HepG2 (cell line): ENCODE data around the gene TSPAN8. TPM values are rescaled to one million over a fixed set of nuclear protein-coding genes. Genes with fewer than 3 reads are reported as not detected.

Experiments used
- ESRRA ChIP-seq: sonication (generic); formaldehyde crosslinking; IDR thresholded peaks from 2 replicates; pipeline ENCODE4 v1.5.1; 2020; ENCODE audit warnings: mild to moderate bottlenecking, low read depth, missing genetic modification reagents
- HBP1 ChIP-seq: IDR thresholded peaks from 2 replicates; pipeline ENCODE4 v1.6.1; 2016; ENCODE audit warnings: low read depth, control low read depth
- HNRNPH1 ChIP-seq: fragments of 200-400 bp; formaldehyde crosslinking; optimal IDR thresholded peaks from 2 replicates; pipeline ENCODE3; 2017; ENCODE audit warnings: mild to moderate bottlenecking, low read depth, low read length
- HOMEZ ChIP-seq: IDR thresholded peaks from 2 replicates; pipeline ENCODE4 v1.6.1; 2016; ENCODE audit warnings: low read depth
- MED8 ChIP-seq: sonication (generic); formaldehyde crosslinking; IDR thresholded peaks from 2 replicates; pipeline ENCODE4 v1.8.1; 2023; ENCODE audit warnings: mild to moderate bottlenecking, missing genetic modification reagents; ENCODE audit not compliant: insufficient replicate concordance
- MTA3 ChIP-seq: sonication (generic); formaldehyde crosslinking; IDR thresholded peaks from 2 replicates; pipeline ENCODE4 v1.4.0; 2020; ENCODE audit warnings: missing genetic modification reagents
- NFIB ChIP-seq: sonication (generic); formaldehyde crosslinking; IDR thresholded peaks from 2 replicates; pipeline ENCODE4 v1.9.0; 2021; ENCODE audit warnings: missing genetic modification reagents, mild to moderate bottlenecking, borderline replicate concordance
- PHF21A ChIP-seq: sonication (generic); formaldehyde crosslinking; IDR thresholded peaks from 2 replicates; pipeline ENCODE4 v1.5.0; 2020; ENCODE audit warnings: mild to moderate bottlenecking, missing genetic modification reagents
- PRPF4 ChIP-seq: fragments of 200-400 bp; formaldehyde crosslinking; IDR thresholded peaks from 2 replicates; pipeline ENCODE4 v1.6.1; 2016; ENCODE audit warnings: low read length, low read depth; ENCODE audit not compliant: poor library complexity, severe bottlenecking
- SP5 ChIP-seq: IDR thresholded peaks from 2 replicates; pipeline ENCODE4 v1.6.1; 2016; ENCODE audit warnings: low read depth, borderline replicate concordance
- SRSF4 ChIP-seq: fragments of 200-400 bp; formaldehyde crosslinking; IDR thresholded peaks from one replicate; pipeline ENCODE4 v1.6.1; 2018; ENCODE audit warnings: mild to moderate bottlenecking, low read depth, low read length, moderate library complexity; ENCODE audit not compliant: poor library complexity, severe bottlenecking
- SRSF9 ChIP-seq: fragments of 200-400 bp; formaldehyde crosslinking; IDR thresholded peaks from 2 replicates; pipeline ENCODE4 v1.6.1; 2018; ENCODE audit warnings: borderline replicate concordance, mild to moderate bottlenecking, low read depth, low read length; ENCODE audit not compliant: insufficient read depth, poor library complexity, severe bottlenecking
- ZBTB33 ChIP-seq: sonication (generic); formaldehyde crosslinking; IDR thresholded peaks from 2 replicates; pipeline ENCODE4 v1.4.0; 2020; ENCODE audit warnings: missing genetic modification reagents
- ZNF329 ChIP-seq: sonication (generic); formaldehyde crosslinking; IDR thresholded peaks from 2 replicates; pipeline ENCODE4 v1.9.0; 2021; ENCODE audit warnings: low read depth, mild to moderate bottlenecking, missing genetic modification reagents
- ZNF33B ChIP-seq: sonication (generic); formaldehyde crosslinking; IDR thresholded peaks from 2 replicates; pipeline ENCODE4 v1.5.1; 2020; ENCODE audit warnings: mild to moderate bottlenecking, missing genetic modification reagents
- ZNF460 ChIP-seq: sonication (generic); formaldehyde crosslinking; IDR thresholded peaks from 2 replicates; pipeline ENCODE4 v1.5.1; 2020; ENCODE audit warnings: missing genetic modification reagents, mild to moderate bottlenecking, borderline replicate concordance
- ZNF724P ChIP-seq: sonication (generic); formaldehyde crosslinking; IDR thresholded peaks from 2 replicates; pipeline ENCODE4 v1.8.0; 2022; ENCODE audit warnings: missing genetic modification reagents, borderline replicate concordance
- polyA plus RNA-seq, 8 experiments: library from polyadenylated mRNA; depleted of rRNA in 3 of 8; stranded (reverse) in 7 of 8; unstranded in 1 of 8; fragments of >200 nt; fragmentation: Illumina TruSeq in 4 of 8; extraction: Trizol in 4 of 8; gene quantifications; 2 replicates each; pipeline versions ENCODE4 v1.2.1 to v1.2.3, GENCODE V29; 2011 to 2016; ENCODE audit warnings: low read depth in 4 of 8, missing spikeins in 1 of 8, mixed read lengths in 1 of 8; ENCODE audit not compliant: insufficient read depth in 1 of 8
- total RNA-seq, 5 experiments: library from RNA; depleted of rRNA; stranded (reverse); fragments of >200 nt; fragmentation: Illumina TruSeq; extraction: Trizol; gene quantifications; 2 replicates each; pipeline ENCODE4 v1.2.3, GENCODE V29; 2016; ENCODE audit warnings: low read depth in 1 of 5
- TF ChIP-seq, protein P1 (sequence below): sonication (generic); formaldehyde crosslinking; IDR thresholded peaks from 2 replicates; pipeline ENCODE4 v1.5.0; 2020; ENCODE audit warnings: missing genetic modification reagents
- TF ChIP-seq, protein P2 (sequence below): sonication (generic); formaldehyde crosslinking; IDR thresholded peaks from 2 replicates; pipeline ENCODE4 v1.4.0; 2020; ENCODE audit warnings: missing genetic modification reagents
- TF ChIP-seq, protein P3 (sequence below): sonication (generic); formaldehyde crosslinking; IDR thresholded peaks from 2 replicates; pipeline ENCODE4 v1.4.0; 2020; ENCODE audit warnings: missing genetic modification reagents

Gene TSPAN8
- total and polyA plus RNA-seq, 2 of the 13 experiments (the other 11 are each of a cell fraction or from before 2014, with no cell fraction given): 3.4 to 3.9 TPM

- TF ChIP-seq, protein P1, sequence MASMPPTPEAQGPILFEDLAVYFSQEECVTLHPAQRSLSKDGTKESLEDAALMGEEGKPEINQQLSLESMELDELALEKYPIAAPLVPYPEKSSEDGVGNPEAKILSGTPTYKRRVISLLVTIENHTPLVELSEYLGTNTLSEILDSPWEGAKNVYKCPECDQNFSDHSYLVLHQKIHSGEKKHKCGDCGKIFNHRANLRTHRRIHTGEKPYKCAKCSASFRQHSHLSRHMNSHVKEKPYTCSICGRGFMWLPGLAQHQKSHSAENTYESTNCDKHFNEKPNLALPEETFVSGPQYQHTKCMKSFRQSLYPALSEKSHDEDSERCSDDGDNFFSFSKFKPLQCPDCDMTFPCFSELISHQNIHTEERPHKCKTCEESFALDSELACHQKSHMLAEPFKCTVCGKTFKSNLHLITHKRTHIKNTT (CRISPR knock-in tag): no peak
- TF ChIP-seq SP5 (CRISPR knock-in tag) (peak; percentile 24; the same call in 1 of the 2 replicates), HOMEZ (CRISPR knock-in tag) (peak; percentile 89), ZNF33B (CRISPR knock-in tag) (no peak), ZNF329 (CRISPR knock-in tag) (no peak), SRSF4 (no peak), HNRNPH1 (no peak), ZNF724P (CRISPR knock-in tag) (no peak), ZNF460 (CRISPR knock-in tag) (no peak), PRPF4 (no peak), HBP1 (CRISPR knock-in tag) (no peak), MTA3 (CRISPR knock-in tag) (no peak), PHF21A (no peak), ZBTB33 (CRISPR knock-in tag) (no peak), MED8 (CRISPR knock-in tag) (no peak), SRSF9 (no peak), ESRRA (CRISPR knock-in tag) (no peak), NFIB (CRISPR knock-in tag) (no peak)
- TF ChIP-seq, protein P2, sequence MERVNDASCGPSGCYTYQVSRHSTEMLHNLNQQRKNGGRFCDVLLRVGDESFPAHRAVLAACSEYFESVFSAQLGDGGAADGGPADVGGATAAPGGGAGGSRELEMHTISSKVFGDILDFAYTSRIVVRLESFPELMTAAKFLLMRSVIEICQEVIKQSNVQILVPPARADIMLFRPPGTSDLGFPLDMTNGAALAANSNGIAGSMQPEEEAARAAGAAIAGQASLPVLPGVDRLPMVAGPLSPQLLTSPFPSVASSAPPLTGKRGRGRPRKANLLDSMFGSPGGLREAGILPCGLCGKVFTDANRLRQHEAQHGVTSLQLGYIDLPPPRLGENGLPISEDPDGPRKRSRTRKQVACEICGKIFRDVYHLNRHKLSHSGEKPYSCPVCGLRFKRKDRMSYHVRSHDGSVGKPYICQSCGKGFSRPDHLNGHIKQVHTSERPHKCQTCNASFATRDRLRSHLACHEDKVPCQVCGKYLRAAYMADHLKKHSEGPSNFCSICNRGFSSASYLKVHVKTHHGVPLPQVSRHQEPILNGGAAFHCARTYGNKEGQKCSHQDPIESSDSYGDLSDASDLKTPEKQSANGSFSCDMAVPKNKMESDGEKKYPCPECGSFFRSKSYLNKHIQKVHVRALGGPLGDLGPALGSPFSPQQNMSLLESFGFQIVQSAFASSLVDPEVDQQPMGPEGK: no peak
- TF ChIP-seq, protein P3, sequence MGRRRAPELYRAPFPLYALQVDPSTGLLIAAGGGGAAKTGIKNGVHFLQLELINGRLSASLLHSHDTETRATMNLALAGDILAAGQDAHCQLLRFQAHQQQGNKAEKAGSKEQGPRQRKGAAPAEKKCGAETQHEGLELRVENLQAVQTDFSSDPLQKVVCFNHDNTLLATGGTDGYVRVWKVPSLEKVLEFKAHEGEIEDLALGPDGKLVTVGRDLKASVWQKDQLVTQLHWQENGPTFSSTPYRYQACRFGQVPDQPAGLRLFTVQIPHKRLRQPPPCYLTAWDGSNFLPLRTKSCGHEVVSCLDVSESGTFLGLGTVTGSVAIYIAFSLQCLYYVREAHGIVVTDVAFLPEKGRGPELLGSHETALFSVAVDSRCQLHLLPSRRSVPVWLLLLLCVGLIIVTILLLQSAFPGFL (CRISPR knock-in tag): no peak
Observed at GRCh38 chr12:71139153-71139735, 18.6 kb downstream of the TSPAN8 start (continued).
